ENCODE results near the gene GOLM1.

GOLM1 gene

DNA sequence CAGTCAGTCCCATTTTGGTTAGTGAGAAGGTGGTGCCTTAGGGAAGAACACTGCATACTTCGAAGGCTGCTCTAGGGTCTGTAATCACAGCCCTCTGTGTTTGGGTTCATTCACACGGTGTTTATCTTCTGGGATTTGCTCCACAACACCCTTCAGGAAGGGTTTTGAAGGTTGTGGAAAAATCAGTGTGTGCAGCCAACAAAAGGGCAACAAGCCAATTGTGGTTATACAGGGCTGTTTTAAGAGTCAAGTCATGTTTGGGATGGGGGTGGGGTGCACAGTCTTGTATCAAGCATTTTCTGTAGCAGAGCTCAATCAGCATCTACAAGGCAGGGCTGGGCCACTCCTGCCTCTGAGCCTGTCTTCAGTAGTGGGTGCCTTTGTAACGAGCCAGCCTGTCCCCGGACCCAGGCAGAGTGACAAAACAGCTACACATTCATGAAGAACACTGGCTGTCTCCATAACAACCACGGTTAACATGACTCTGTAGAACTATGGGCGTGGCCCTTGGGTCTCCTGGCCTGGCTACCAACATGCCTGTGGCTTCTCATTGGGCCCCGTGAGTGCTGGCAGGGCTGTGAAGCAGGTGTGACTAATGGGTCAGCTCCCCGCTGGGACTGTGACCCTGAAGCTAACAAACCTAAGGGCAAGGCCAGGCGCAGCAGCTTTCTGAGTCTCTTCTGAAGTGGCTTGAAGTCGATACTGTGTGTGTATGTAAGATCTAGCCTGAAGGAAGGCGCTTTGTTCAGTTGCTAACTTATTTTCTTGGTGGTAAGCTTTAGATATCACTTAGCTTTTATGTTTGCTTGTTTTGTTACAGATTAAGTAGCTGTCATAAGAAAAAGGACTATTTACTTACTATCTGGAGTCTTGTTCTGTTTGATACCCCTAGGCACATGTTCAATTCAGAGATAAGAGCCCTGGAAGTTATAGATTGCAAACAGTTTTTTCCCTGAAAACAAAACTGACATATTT is 27.9 kb upstream of the GOLM1 start:
- ATAC-seq, result peak; percentile 69

DNA sequence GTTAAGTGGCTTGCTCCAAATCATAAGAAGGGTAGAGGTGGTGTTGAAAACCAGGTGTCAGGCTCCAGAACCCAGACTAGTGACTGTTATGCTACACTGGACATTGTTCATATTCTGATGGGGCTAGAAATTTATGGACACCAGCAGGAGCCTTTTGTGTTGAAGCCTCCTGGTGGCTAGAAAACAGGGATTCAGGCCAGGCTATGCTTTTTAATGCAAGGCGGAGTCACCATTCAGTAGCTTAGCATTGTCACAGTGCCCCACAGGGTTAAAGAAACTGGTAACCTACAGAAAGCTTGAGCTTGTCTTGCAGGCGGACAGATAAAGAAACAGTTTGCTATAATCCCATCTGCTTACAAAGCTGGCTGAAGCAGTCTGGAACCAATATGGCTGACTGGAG is 23.0 kb upstream of the GOLM1 start:
- ATAC-seq, result peak; percentile 49; the same call in 2 of the 3 replicates
- TF ChIP-seq CSRNP3 (CRISPR knock-in tag; IDR thresholded peaks at IDR 0.05) (no peak), TCF4 (CRISPR knock-in tag; IDR thresholded peaks at IDR 0.05; ENCODE audit: borderline replicate concordance) (no peak), ESRRG (CRISPR knock-in tag; IDR thresholded peaks at IDR 0.05) (no peak), POU6F1 (CRISPR knock-in tag; IDR thresholded peaks at IDR 0.05; ENCODE audit: borderline replicate concordance, low read depth) (no peak), BACH2 (CRISPR knock-in tag; IDR thresholded peaks at IDR 0.05; ENCODE audit: borderline replicate concordance) (no peak), ISL1 (CRISPR knock-in tag; IDR thresholded peaks at IDR 0.05) (no peak), ZFP3 (CRISPR knock-in tag; IDR thresholded peaks at IDR 0.05) (no peak), PATZ1 (CRISPR knock-in tag; IDR thresholded peaks at IDR 0.05; ENCODE audit: borderline replicate concordance) (no peak)
- TF ChIP-seq, protein P1, sequence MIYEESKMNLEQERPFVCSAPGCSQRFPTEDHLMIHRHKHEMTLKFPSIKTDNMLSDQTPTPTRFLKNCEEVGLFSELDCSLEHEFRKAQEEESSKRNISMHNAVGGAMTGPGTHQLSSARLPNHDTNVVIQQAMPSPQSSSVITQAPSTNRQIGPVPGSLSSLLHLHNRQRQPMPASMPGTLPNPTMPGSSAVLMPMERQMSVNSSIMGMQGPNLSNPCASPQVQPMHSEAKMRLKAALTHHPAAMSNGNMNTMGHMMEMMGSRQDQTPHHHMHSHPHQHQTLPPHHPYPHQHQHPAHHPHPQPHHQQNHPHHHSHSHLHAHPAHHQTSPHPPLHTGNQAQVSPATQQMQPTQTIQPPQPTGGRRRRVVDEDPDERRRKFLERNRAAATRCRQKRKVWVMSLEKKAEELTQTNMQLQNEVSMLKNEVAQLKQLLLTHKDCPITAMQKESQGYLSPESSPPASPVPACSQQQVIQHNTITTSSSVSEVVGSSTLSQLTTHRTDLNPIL (CRISPR knock-in tag; IDR thresholded peaks at IDR 0.05; ENCODE audit: low read depth), result no peak

More for the DNA sequence above, 27.9 kb upstream of the GOLM1 start:
- TF ChIP-seq TOX (CRISPR knock-in tag; IDR thresholded peaks at IDR 0.05; ENCODE audit: borderline replicate concordance) (no peak), PPARA (CRISPR knock-in tag; IDR thresholded peaks at IDR 0.05; ENCODE audit: borderline replicate concordance) (no peak), ZC3H10 (CRISPR knock-in tag; IDR thresholded peaks at IDR 0.05) (no peak), ISL1 (CRISPR knock-in tag; IDR thresholded peaks at IDR 0.05) (no peak), OSR1 (CRISPR knock-in tag; IDR thresholded peaks at IDR 0.05) (no peak), ZNF8 (CRISPR knock-in tag; IDR thresholded peaks at IDR 0.05) (no peak), POU6F1 (CRISPR knock-in tag; IDR thresholded peaks at IDR 0.05; ENCODE audit: borderline replicate concordance, low read depth) (no peak), RARB (CRISPR knock-in tag; IDR thresholded peaks at IDR 0.05) (no peak), ARNTL (CRISPR knock-in tag; IDR thresholded peaks at IDR 0.05; ENCODE audit: borderline replicate concordance, low read depth) (no peak), BACH2 (CRISPR knock-in tag; IDR thresholded peaks at IDR 0.05; ENCODE audit: borderline replicate concordance) (no peak), PATZ1 (CRISPR knock-in tag; IDR thresholded peaks at IDR 0.05; ENCODE audit: borderline replicate concordance) (no peak)
- TF ChIP-seq, protein P2, sequence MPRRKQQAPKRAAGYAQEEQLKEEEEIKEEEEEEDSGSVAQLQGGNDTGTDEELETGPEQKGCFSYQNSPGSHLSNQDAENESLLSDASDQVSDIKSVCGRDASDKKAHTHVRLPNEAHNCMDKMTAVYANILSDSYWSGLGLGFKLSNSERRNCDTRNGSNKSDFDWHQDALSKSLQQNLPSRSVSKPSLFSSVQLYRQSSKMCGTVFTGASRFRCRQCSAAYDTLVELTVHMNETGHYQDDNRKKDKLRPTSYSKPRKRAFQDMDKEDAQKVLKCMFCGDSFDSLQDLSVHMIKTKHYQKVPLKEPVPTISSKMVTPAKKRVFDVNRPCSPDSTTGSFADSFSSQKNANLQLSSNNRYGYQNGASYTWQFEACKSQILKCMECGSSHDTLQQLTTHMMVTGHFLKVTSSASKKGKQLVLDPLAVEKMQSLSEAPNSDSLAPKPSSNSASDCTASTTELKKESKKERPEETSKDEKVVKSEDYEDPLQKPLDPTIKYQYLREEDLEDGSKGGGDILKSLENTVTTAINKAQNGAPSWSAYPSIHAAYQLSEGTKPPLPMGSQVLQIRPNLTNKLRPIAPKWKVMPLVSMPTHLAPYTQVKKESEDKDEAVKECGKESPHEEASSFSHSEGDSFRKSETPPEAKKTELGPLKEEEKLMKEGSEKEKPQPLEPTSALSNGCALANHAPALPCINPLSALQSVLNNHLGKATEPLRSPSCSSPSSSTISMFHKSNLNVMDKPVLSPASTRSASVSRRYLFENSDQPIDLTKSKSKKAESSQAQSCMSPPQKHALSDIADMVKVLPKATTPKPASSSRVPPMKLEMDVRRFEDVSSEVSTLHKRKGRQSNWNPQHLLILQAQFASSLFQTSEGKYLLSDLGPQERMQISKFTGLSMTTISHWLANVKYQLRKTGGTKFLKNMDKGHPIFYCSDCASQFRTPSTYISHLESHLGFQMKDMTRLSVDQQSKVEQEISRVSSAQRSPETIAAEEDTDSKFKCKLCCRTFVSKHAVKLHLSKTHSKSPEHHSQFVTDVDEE (CRISPR knock-in tag; IDR thresholded peaks at IDR 0.05), result no peak

All from SK-N-SH treated with all-trans-retinoic acid at 6 μM for 48 hours (cell line).